Keratinocyte (primary cell): ENCODE results near the gene DCBLD2. TPM values are rescaled to one million over a fixed set of nuclear protein-coding genes. Genes with fewer than 3 reads are reported as not detected.

Experiments
- DNase-seq: peaks from one replicate; pipeline ENCODE4 v3.0.0-alpha.2; 2011; ENCODE audit warnings: low read depth, missing footprints, low spot score
- FAIRE-seq: peaks from 2 replicates; lab custom pipeline; 2011; peaks lifted over from hg19 to GRCh38; lab: Jason Lieb, UNC
- H2AFZ ChIP-seq: 2 replicates; pipeline ENCODE4 v1.6.0; 2012; ENCODE audit warnings: low read length, control low read depth, inconsistent platforms; ENCODE audit not compliant: control insufficient read depth
- H3K27ac ChIP-seq: 2 replicates; pipeline ENCODE4 v1.5.1; 2011; ENCODE audit warnings: low read length; ENCODE audit not compliant: control insufficient read depth, insufficient read depth
- H3K27me3 ChIP-seq: 3 replicates; pipeline ENCODE4 v1.6.0; 2011; ENCODE audit warnings: low read length; ENCODE audit not compliant: control insufficient read depth, insufficient read depth; ENCODE audit errors: extremely low read depth
- H3K36me3 ChIP-seq, 2 experiments: 2 replicates in 1 of 2; 3 replicates in 1 of 2; pipeline ENCODE4 v1.5.1; 2011; ENCODE audit warnings: low read length in 2 of 2, mild to moderate bottlenecking in 1 of 2; ENCODE audit not compliant: control insufficient read depth in 2 of 2, insufficient read depth in 2 of 2; ENCODE audit errors: extremely low read depth in 1 of 2
- H3K4me1 ChIP-seq: 3 replicates; pipeline ENCODE4 v1.5.1; 2011; ENCODE audit warnings: low read length; ENCODE audit not compliant: control insufficient read depth, insufficient read depth; ENCODE audit errors: extremely low read depth
- H3K4me2 ChIP-seq: 3 replicates; pipeline ENCODE4 v1.6.0; 2011; ENCODE audit warnings: low read depth, low read length; ENCODE audit not compliant: control insufficient read depth, insufficient read depth; ENCODE audit errors: extremely low read depth
- H3K4me3 ChIP-seq, 3 experiments: fragments of 200-600 bp in 1 of 3; sonication (generic) in 1 of 3; 2 replicates in 2 of 3; 3 replicates in 1 of 3; pipeline ENCODE4 v1.5.1; 2011 to 2016; ENCODE audit warnings: low read length in 3 of 3, mild to moderate bottlenecking in 3 of 3, control low read depth in 2 of 3, inconsistent platforms in 1 of 3, low read depth in 1 of 3, mixed read lengths in 1 of 3, mixed run types in 1 of 3, moderate library complexity in 1 of 3; ENCODE audit not compliant: control insufficient read depth in 2 of 3, insufficient read depth in 2 of 3; ENCODE audit errors: extremely low read depth in 1 of 3
- H3K79me2 ChIP-seq: 2 replicates; pipeline ENCODE4 v1.6.0; 2012; ENCODE audit warnings: low read length; ENCODE audit not compliant: control insufficient read depth, insufficient read depth
- H3K9ac ChIP-seq: 3 replicates; pipeline ENCODE4 v1.6.0; 2011; ENCODE audit warnings: low read length; ENCODE audit not compliant: control insufficient read depth, insufficient read depth; ENCODE audit errors: extremely low read depth
- H3K9me1 ChIP-seq: 3 replicates; pipeline ENCODE4 v1.6.0; 2011; ENCODE audit warnings: low read length; ENCODE audit not compliant: control insufficient read depth, insufficient read depth; ENCODE audit errors: extremely low read depth
- H3K9me3 ChIP-seq: 2 replicates; pipeline ENCODE4 v1.5.1; 2012; ENCODE audit warnings: low read depth, low read length; ENCODE audit not compliant: control insufficient read depth
- H4K20me1 ChIP-seq: 3 replicates; pipeline ENCODE4 v1.6.0; 2011; ENCODE audit warnings: low read length; ENCODE audit not compliant: control insufficient read depth, insufficient read depth; ENCODE audit errors: extremely low read depth
- EZH2 ChIP-seq: IDR thresholded peaks from one replicate; pipeline ENCODE4 v1.6.1; 2012; ENCODE audit warnings: inconsistent platforms, mild to moderate bottlenecking, low read length, moderate library complexity
- dilution Hi-C: fragments of 300-500 bp; cut with MboI; formaldehyde crosslinking; loops from one replicate; pipeline ENCODE4 v1.7.0; 2020; ENCODE audit warnings: low sequenced_read_pairs; ENCODE audit not compliant: extremely low pct_ligation_motif_present
- polyA plus RNA-seq, 5 experiments: library from polyadenylated mRNA; depleted of rRNA in 3 of 5; stranded (reverse) in 3 of 5; stranded (forward) in 1 of 5; unstranded in 1 of 5; fragments of >200 nt; gene quantifications; 1 replicate in 1 of 5; 2 replicates in 3 of 5; 3 replicates in 1 of 5; pipeline versions ENCODE4 v1.2.1 to v1.2.3, GENCODE V29; 2011 to 2012; ENCODE audit warnings: missing spikeins in 2 of 5, low read depth in 1 of 5, low replicate concordance in 1 of 5
- TF ChIP-seq, protein P1 (sequence below), 3 experiments: IDR thresholded peaks in 1 of 3; conservative IDR thresholded peaks in 1 of 3; optimal IDR thresholded peaks in 1 of 3; 2 replicates in 2 of 3; 3 replicates in 1 of 3; pipeline versions ENCODE3 to v1.5.1; 2011; ENCODE audit warnings: low read length in 3 of 3, mild to moderate bottlenecking in 3 of 3, moderate library complexity in 2 of 3, control low read depth in 1 of 3, inconsistent platforms in 1 of 3; ENCODE audit not compliant: insufficient read depth in 2 of 3; ENCODE audit errors: extremely low read depth in 1 of 3

Gene DCBLD2
- polyA plus RNA-seq, 1 donor (not counting 4 experiments of a cell fraction or from before 2014, with no cell fraction given): 465 TPM

DNA sequence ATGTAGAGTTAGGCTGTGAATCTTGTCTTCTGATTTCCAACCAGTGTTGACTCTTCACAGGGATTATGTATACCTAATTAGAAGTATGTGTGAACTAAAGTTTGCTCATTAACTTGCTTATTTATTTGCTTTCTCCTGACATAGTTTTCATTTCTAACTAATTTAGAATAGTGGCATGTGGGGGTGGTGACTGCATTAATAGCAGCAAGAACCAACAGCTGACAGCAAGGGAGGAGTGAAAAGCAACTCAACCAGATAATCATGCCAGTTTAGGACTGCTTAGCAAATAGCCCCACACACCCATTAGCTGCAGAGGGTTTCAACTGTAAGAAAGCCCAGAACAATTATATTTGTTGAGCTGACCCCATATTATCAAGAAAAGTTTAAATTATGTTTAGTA, 134.6 kb downstream of the DCBLD2 start:
- H3K9me3 ChIP-seq: no peaks in the 10 kb centered on the region
- no peak overlapping the region for H3K9ac ChIP-seq
- no peaks in the 10 kb centered on the region for H3K79me2 ChIP-seq
- no peak for FAIRE-seq
- dilution Hi-C loops: no loop called here
- peaks cover 5% of the 10 kb centered on the region for H3K4me1 ChIP-seq
- H4K20me1 ChIP-seq: no peaks in the 10 kb centered on the region
- no peaks in the 10 kb centered on the region for H3K36me3 ChIP-seq
- no peak overlapping the region for H3K4me3 ChIP-seq
- H3K4me2 ChIP-seq: no peak overlapping the region
- no peak overlapping the region for H3K27ac ChIP-seq
- no peak overlapping the region for H2AFZ ChIP-seq
- no peaks in the 10 kb centered on the region for H3K27me3 ChIP-seq
- H3K9me1 ChIP-seq: no peaks in the 10 kb centered on the region
- DNase-seq: no peak
- TF ChIP-seq, protein P1, sequence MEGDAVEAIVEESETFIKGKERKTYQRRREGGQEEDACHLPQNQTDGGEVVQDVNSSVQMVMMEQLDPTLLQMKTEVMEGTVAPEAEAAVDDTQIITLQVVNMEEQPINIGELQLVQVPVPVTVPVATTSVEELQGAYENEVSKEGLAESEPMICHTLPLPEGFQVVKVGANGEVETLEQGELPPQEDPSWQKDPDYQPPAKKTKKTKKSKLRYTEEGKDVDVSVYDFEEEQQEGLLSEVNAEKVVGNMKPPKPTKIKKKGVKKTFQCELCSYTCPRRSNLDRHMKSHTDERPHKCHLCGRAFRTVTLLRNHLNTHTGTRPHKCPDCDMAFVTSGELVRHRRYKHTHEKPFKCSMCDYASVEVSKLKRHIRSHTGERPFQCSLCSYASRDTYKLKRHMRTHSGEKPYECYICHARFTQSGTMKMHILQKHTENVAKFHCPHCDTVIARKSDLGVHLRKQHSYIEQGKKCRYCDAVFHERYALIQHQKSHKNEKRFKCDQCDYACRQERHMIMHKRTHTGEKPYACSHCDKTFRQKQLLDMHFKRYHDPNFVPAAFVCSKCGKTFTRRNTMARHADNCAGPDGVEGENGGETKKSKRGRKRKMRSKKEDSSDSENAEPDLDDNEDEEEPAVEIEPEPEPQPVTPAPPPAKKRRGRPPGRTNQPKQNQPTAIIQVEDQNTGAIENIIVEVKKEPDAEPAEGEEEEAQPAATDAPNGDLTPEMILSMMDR (optimal IDR thresholded peaks at IDR 0.05 in 1 of 3, IDR thresholded peaks at IDR 0.05 in 1 of 3, conservative IDR thresholded peaks at IDR 0.05 in 1 of 3; ENCODE audit: extremely low read depth in 1 of 3, insufficient read depth in 2 of 3, low read length in 3 of 3): no peak
- no peak for TF ChIP-seq EZH2

DNA sequence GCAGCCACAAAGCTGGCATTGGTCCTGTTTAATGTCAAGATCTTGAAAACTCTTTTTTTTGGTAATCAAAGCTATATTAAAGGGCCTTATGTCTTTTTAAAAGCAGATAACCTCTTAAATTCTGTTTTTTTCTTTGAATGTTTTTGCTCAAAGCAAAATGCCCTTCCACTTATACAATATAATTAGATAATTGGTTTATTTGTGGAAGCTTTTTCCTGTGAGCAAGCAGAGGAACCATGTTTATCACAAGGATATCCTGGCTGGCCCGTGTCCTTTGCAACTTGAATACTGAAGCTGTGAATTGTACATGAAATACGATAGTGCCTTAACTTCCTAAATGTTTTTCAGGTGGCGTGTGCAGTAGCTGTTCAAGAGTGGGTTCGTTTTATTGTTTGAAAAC, 135.8 kb downstream of the DCBLD2 start:
- no peak overlapping the region for H3K4me2 ChIP-seq
- H3K27ac ChIP-seq: no peak overlapping the region
- H3K36me3 ChIP-seq: no peaks in the 10 kb centered on the region
- H3K27me3 ChIP-seq: no peaks in the 10 kb centered on the region
- TF ChIP-seq, protein P1 (optimal IDR thresholded peaks at IDR 0.05 in 1 of 3, IDR thresholded peaks at IDR 0.05 in 1 of 3, conservative IDR thresholded peaks at IDR 0.05 in 1 of 3; ENCODE audit: extremely low read depth in 1 of 3, insufficient read depth in 2 of 3, low read length in 3 of 3): no peak
- no peak for TF ChIP-seq EZH2
- peaks cover 5% of the 10 kb centered on the region for H3K4me1 ChIP-seq
- FAIRE-seq (no peak), DNase-seq (no peak)
- no peak overlapping the region for H2AFZ ChIP-seq
- H3K9me1 ChIP-seq: no peaks in the 10 kb centered on the region
- H3K9me3 ChIP-seq: no peaks in the 10 kb centered on the region
- H4K20me1 ChIP-seq: no peaks in the 10 kb centered on the region
- dilution Hi-C loops: no loop called here
- no peak overlapping the region for H3K9ac ChIP-seq
- H3K79me2 ChIP-seq: no peaks in the 10 kb centered on the region
- H3K4me3 ChIP-seq: no peak overlapping the region
